SJCRH30 (cell line): ENCODE data around the gene PLCB1. TPM values are rescaled to one million over a fixed set of nuclear protein-coding genes. Genes with fewer than 3 reads are reported as not detected.

Experiments used
- DNase-seq, 2 experiments: peaks; one replicate each; pipeline ENCODE4 v3.0.0-alpha.2; 2015 to 2020
- H3K27ac ChIP-seq: fragments of 250-450 bp; sonication (Bioruptor Pico); 2 replicates; pipeline ENCODE4 v1.5.1; 2020; ENCODE audit warnings: mild to moderate bottlenecking, moderate library complexity
- H3K27me3 ChIP-seq: fragments of 250-450 bp; sonication (Bioruptor Pico); 2 replicates; pipeline ENCODE4 v1.5.1; 2020; ENCODE audit warnings: mild to moderate bottlenecking, moderate library complexity
- H3K36me3 ChIP-seq: fragments of 250-450 bp; sonication (Bioruptor Pico); 2 replicates; pipeline ENCODE4 v1.5.1; 2020; ENCODE audit warnings: mild to moderate bottlenecking, moderate library complexity
- H3K4me1 ChIP-seq: fragments of 250-450 bp; sonication (Bioruptor Pico); 2 replicates; pipeline ENCODE4 v1.5.1; 2020; ENCODE audit warnings: mild to moderate bottlenecking, moderate library complexity
- H3K4me3 ChIP-seq: fragments of 250-450 bp; sonication (Bioruptor Pico); 2 replicates; pipeline ENCODE4 v1.5.1; 2020; ENCODE audit warnings: mild to moderate bottlenecking, moderate library complexity
- H3K9me3 ChIP-seq: fragments of 250-450 bp; sonication (Bioruptor Pico); replicated peaks from 2 replicates; pipeline ENCODE4 v1.5.1; 2020; ENCODE audit warnings: mild to moderate bottlenecking, moderate library complexity
- total RNA-seq: library from RNA; depleted of rRNA; stranded (reverse); fragments of >200 nt; shearing (Covaris generic); gene quantifications from 2 replicates; pipeline ENCODE4 v1.2.3, GENCODE V29; 2014

The PLCB1 gene
- total RNA-seq, 1 experiment from 2014 or later, result 13.4 TPM

DNA sequence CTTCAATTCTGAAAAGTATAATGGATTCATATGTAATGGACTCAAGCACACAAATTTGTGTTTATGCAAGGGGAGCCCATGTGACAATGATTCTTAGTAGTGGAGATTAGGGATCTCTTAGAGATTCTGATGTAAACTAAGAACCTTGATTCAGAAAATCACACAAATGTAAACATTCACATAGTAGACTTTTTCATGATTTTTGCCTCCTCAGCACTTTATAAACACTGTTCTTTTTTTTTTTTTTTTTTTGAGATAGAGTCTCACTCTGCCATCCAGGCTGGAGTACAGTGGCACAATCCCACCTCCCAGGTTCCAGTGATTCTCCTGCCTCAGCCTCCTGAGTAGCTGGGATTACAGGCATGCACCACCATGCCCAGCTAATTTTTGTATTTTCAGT is 766.8 kb downstream of the PLCB1 start:
- Histone ChIP-seq H3K4me3 (no peak overlapping the region), H3K36me3 (no peaks in the 10 kb centered on the region), H3K27ac (no peak overlapping the region), H3K27me3 (no peaks in the 10 kb centered on the region), H3K4me1 (no peaks in the 10 kb centered on the region), H3K9me3 (peaks cover 13% of the 10 kb centered on the region)
- no peak for DNase-seq

DNA sequence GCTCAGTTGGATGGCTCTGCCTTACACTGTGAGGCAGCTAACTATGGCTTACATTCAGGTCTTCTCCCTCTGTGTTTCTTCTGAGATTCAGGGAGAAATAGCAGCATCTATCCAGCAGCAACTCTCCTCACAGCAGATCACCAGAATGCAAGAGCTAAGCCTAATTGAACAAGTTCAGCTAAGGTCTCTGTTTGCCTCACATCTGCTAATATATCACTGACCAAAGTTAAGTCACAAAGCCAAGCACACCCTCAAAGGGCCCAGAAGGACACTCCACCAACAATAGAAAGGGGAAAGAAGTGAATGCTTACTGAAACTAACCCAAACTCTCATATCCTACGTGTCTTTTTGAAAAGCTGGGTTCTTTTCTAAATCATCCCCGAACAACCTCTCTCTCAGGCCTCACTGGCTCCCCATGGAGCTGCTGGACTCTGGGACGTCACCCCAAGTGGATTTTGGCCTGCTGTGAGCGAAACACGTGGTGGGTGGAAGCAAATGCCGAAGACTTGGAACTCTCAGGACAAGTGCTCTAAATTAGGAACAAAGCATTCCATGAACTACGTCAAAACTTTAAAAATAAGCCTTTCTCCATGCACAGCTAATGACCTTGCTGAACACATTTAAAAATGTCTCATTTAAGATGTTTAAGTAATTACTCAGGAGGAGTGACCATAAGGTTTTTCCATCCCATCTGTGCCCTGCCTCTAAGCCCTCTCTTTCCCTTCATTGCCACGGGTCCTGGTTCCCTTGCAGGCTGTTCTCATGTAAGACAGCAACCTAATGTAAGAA is 769.4 kb downstream of the PLCB1 start:
- no peaks in the 10 kb centered on the region for H3K36me3 ChIP-seq
- H3K27ac ChIP-seq, result no peak overlapping the region
- no peaks in the 10 kb centered on the region for H3K4me1 ChIP-seq
- peaks cover 4% of the 10 kb centered on the region; the same call in 1 of the 2 replicates for H3K9me3 ChIP-seq
- DNase-seq, result no peak
- H3K4me3 ChIP-seq, result no peak overlapping the region
- H3K27me3 ChIP-seq, result no peaks in the 10 kb centered on the region

DNA sequence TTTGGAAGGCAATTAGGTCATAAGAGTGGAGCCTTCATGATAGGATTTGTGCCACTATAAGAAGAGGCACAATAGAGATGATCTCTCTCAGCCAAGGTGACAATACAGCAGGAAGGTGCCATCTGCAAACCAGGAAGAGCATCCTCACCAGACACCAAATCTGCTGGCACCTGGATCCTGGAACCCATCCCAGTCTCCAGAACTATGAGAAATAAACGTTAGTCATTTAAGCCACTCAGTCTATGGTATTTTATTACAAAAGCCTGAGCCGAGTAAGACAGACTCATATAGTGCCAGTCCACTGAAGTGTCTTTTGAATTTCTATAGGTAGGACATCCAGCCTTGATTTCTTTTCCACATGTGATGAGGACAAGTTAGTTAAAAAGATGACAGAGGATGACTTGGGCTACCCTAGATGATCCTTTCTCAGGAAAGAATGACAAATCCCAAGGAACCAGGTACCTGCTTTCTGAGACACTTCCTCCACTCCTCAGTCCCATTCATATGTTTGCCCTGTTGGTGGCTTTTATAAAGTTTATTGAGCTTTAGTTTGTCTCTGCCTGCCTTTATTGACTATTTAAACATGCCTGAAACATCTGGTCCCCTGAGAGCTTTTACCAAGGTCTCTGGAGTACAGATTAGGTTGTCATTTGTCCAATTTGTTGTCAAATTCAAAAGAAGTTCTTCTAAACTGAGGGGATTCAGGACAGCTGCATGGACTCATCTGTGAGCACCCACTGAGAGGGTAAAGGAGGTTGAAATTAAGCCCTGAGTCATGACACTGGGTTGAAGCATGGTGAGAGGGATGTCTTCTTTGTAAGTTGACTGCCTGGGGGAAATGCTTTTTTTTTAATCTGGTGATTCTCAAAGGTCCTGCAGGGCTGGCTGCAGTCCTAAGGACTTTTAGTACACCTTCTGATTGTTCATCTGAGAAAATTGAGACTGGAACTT is 771.9 kb downstream of the PLCB1 start:
- H3K9me3 ChIP-seq, result no peaks in the 10 kb centered on the region
- H3K27ac ChIP-seq, result no peak overlapping the region
- H3K4me1 ChIP-seq, result no peaks in the 10 kb centered on the region
- no peak for DNase-seq
- H3K4me3 ChIP-seq, result no peak overlapping the region
- no peaks in the 10 kb centered on the region for H3K36me3 ChIP-seq
- no peaks in the 10 kb centered on the region for H3K27me3 ChIP-seq

DNA sequence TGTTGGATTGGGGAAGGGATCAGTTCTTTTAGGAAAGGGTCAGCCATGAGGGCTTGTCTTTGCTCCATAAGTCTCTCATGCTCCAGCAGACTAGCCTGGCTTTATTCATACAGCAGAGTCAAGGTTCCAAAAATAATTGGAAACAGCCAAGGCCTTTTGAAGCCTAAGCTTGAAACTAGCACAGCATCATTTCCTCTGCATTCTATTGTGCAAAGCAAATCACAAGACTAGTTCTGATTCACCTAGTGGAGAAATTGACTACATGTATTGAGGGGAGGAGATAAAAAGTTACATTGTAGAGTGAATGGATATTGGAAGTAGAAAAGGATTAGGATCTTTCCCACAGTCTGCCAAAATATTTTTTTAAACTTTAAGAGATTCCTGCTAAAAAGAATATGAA is 777.5 kb downstream of the PLCB1 start:
- H3K27ac ChIP-seq, result no peak overlapping the region
- no peak for DNase-seq
- H3K9me3 ChIP-seq, result no peaks in the 10 kb centered on the region

GRCh38 chr20:8912096-8912495 is 780.0 kb downstream of the PLCB1 start:
- Histone ChIP-seq H3K4me1 (no peaks in the 10 kb centered on the region), H3K9me3 (no peaks in the 10 kb centered on the region), H3K36me3 (no peaks in the 10 kb centered on the region), H3K27ac (no peak overlapping the region), H3K27me3 (no peaks in the 10 kb centered on the region), H3K4me3 (no peak overlapping the region)
- no peak for DNase-seq

More for the DNA sequence above, 777.5 kb downstream of the PLCB1 start:
- Histone ChIP-seq H3K27me3 (no peaks in the 10 kb centered on the region), H3K36me3 (no peaks in the 10 kb centered on the region), H3K4me1 (no peaks in the 10 kb centered on the region), H3K4me3 (no peak overlapping the region)

GRCh38 chr20:8912731-8913130 is 780.7 kb downstream of the PLCB1 start:
- no peaks in the 10 kb centered on the region for H3K9me3 ChIP-seq

DNA sequence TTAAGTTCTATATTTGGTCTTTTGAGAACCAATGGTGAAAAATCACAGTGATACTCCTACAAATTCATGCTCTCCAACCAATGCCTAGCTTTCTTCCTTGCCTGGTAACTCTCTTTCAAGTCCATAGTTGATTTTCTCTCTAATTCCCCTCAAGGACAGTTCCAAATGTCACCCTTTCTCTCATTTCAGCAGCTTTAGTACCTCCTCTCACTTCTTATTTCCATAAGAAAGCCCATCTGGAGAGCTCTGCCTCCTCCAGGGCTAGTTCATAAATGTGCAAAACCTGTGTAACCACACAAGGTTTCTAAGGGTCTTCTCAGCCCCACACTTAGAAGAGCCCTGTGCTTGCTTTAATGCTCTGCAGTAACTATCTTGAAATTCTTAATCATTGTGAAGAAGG is 781.4 kb downstream of the PLCB1 start:
- no peak for DNase-seq
- Histone ChIP-seq H3K27ac (no peak overlapping the region), H3K36me3 (no peaks in the 10 kb centered on the region), H3K27me3 (no peaks in the 10 kb centered on the region; the same call in 1 of the 2 replicates), H3K9me3 (no peaks in the 10 kb centered on the region), H3K4me3 (no peak overlapping the region), H3K4me1 (no peaks in the 10 kb centered on the region)

More at GRCh38 chr20:8912731-8913130, 780.7 kb downstream of the PLCB1 start:
- no peaks in the 10 kb centered on the region for H3K4me1 ChIP-seq
- H3K4me3 ChIP-seq, result no peak overlapping the region
- H3K27ac ChIP-seq, result no peak overlapping the region
- no peaks in the 10 kb centered on the region; the same call in 1 of the 2 replicates for H3K27me3 ChIP-seq
- H3K36me3 ChIP-seq, result no peaks in the 10 kb centered on the region
- DNase-seq, result no peak

DNA sequence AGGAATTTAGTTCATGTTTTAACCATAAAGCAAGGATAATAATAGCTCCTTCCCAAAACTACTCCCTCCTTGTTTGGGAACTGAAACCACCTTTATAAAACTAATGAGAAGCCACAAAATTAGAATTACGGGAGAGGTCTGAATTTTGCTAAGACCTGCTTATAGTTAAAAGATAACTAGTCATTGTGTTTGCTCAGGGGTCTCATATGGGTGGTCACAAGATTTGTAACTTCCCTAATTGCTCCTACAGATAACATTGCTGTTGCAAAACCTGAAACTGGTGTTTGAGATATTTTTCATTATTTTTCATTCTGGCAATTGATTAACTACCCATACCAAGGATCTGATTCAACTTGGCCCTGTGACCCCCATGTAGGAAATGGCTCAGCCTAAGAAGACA is 782.4 kb downstream of the PLCB1 start:
- no peaks in the 10 kb centered on the region for H3K9me3 ChIP-seq

DNA sequence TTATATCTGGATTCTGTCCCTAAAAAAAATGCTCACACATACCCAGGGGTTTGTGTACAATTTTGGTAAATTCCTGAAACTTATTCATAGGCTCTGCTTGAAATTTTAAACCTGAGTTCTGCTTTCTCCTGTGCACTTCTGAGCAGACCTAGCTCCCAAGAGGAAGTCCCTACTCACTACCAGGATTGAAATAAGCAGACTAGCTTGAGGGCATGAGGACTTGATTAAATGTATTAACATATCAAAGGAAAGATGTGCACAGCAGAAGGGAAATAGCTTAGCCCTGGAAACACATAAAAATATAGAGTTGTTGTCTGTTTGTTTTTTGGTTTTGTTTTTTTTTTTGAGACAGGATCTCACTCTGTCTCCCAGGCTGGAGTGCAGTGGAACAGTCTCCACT is 785.0 kb downstream of the PLCB1 start:
- no peaks in the 10 kb centered on the region for H3K4me1 ChIP-seq
- H3K36me3 ChIP-seq, result no peaks in the 10 kb centered on the region
- no peak for DNase-seq
- no peaks in the 10 kb centered on the region; the same call in 1 of the 2 replicates for H3K27me3 ChIP-seq
- H3K9me3 ChIP-seq, result no peaks in the 10 kb centered on the region
- H3K27ac ChIP-seq, result no peak overlapping the region
- H3K4me3 ChIP-seq, result no peak overlapping the region

More for the DNA sequence above, 782.4 kb downstream of the PLCB1 start:
- H3K36me3 ChIP-seq, result no peaks in the 10 kb centered on the region
- H3K4me1 ChIP-seq, result no peaks in the 10 kb centered on the region
- no peaks in the 10 kb centered on the region; the same call in 1 of the 2 replicates for H3K27me3 ChIP-seq
- H3K4me3 ChIP-seq, result no peak overlapping the region
- no peak overlapping the region for H3K27ac ChIP-seq
- DNase-seq, result no peak

DNA sequence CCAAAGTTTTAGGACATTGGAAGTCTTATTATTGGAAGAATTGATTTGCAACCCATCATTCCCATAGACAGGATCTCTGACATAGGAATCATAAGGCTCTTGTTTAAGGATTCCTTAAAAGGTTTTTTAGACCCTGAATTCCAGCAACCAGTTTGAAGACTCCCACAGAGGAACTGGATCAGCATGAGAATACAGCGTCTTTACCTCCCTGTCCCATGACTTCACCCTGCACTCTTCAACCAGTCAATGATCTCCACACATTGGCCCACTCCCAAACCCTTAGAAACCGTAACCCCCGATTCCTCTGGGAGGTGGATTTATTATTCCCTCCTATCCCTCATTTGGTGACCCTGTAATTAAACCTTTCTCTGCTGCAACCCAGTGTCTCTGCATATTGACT is 786.1 kb downstream of the PLCB1 start:
- no peaks in the 10 kb centered on the region for H3K36me3 ChIP-seq
- no peak for DNase-seq
- H3K9me3 ChIP-seq, result no peaks in the 10 kb centered on the region
- no peaks in the 10 kb centered on the region for H3K4me1 ChIP-seq
- no peak overlapping the region for H3K27ac ChIP-seq
- no peaks in the 10 kb centered on the region; the same call in 1 of the 2 replicates for H3K27me3 ChIP-seq
- no peak overlapping the region for H3K4me3 ChIP-seq

GRCh38 chr20:8924539-8924938 is 792.5 kb downstream of the PLCB1 start:
- no peak for DNase-seq
- no peaks in the 10 kb centered on the region for H3K4me1 ChIP-seq
- H3K27me3 ChIP-seq, result no peaks in the 10 kb centered on the region
- H3K9me3 ChIP-seq, result no peaks in the 10 kb centered on the region
- H3K4me3 ChIP-seq, result no peak overlapping the region
- H3K27ac ChIP-seq, result no peak overlapping the region
- no peaks in the 10 kb centered on the region for H3K36me3 ChIP-seq

- Histone ChIP-seq H3K27ac (no peak overlapping the region), H3K27me3 (0 out of 2 replicates have a peak, but pooled peaks cover 6% of the 10 kb centered on the region), H3K36me3 (no peaks in the 10 kb centered on the region), H3K4me1 (no peaks in the 10 kb centered on the region), H3K9me3 (no peaks in the 10 kb centered on the region), H3K4me3 (no peak overlapping the region)
- DNase-seq, result no peak
Measured at GRCh38 chr20:8930726-8931125, 798.7 kb downstream of the PLCB1 start.

DNA sequence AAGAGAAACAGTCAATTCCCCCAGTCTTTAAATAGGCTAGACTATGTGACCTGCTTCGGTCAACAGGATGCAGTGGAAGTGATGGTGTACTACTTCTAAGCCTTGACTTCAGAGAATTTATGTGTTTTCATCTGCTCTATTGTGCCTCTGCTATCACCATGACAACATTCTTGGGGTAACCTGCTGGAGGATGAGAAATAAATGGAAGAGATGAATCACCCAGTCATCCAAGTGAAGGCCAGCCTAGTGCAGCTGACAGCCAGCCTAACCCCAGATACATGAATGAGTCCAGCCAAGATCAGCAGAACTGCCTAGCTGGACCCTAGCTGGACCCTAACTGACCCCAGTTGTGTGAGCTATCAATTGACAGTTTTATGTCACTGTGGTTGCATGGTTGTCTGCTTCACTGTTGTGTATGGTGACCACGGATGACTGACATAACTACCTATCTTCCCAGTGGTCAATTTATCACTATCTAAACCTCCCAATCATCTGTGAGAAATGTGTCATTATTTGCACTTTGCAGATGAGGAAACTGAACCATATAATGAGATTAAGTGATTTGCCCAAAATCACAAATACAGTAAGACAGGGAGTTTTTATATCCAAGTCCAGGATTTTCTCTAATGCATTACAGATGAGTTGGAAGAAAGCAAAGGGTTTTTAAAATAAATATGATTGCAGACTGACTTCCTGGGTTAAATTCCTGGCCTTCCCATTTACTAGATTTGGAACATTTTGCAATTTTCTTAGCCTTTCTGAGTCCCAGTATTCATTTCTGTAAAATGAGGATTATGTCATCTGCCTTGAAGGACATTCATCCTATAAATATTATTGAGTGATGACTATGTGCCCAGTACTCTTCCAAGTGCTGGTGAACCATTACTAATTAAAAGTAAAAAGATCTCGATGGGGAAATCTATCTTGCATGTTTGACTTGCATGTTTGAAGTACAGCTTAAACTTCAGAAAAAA is 800.4 kb downstream of the PLCB1 start:
- no peaks in the 10 kb centered on the region for H3K4me1 ChIP-seq
- 0 out of 2 replicates have a peak, but pooled peaks cover 6% of the 10 kb centered on the region for H3K27me3 ChIP-seq
- no peak for DNase-seq
- H3K36me3 ChIP-seq, result no peaks in the 10 kb centered on the region
- no peaks in the 10 kb centered on the region for H3K9me3 ChIP-seq
- no peak overlapping the region for H3K27ac ChIP-seq
- no peak overlapping the region for H3K4me3 ChIP-seq

GRCh38 chr20:8933381-8933807 is 801.3 kb downstream of the PLCB1 start:
- no peaks in the 10 kb centered on the region for H3K9me3 ChIP-seq
- H3K27ac ChIP-seq, result no peak overlapping the region
- H3K36me3 ChIP-seq, result no peaks in the 10 kb centered on the region
- no peak overlapping the region for H3K4me3 ChIP-seq
- 0 out of 2 replicates have a peak, but pooled peaks cover 6% of the 10 kb centered on the region for H3K27me3 ChIP-seq
- DNase-seq, result no peak
- no peaks in the 10 kb centered on the region for H3K4me1 ChIP-seq
